ENCODE measurements around the gene TAF10. TPM values are rescaled to one million over a fixed set of nuclear protein-coding genes. Genes with fewer than 3 reads are reported as not detected.

The TAF10 gene
- total and polyA plus RNA-seq, 2 donors: 119 to 160 TPM

GRCh38 chr11:6615882-6616585 lies 4.0 kb upstream of the TAF10 start:
- Histone ChIP-seq H3K27ac (ENCODE audit: low read depth in 1 of 2, low read length in 1 of 2) (no peak overlapping the region), H3K4me3 (ENCODE audit: low read length in 2 of 2) (no peak overlapping the region)

GRCh38 chr11:6615046-6615445 lies 3.0 kb upstream of the TAF10 start:
- no peak overlapping the region for H3K4me3 ChIP-seq (ENCODE audit: low read length in 2 of 2)
- no peak for DNase-seq (ENCODE audit: low read depth in 6 of 9, low spot score in 9 of 9)
- H3K27me3 ChIP-seq (ENCODE audit: control insufficient read depth in 2 of 2, insufficient read depth in 1 of 2, low read length in 1 of 2): no peaks in the 10 kb centered on the region
- H3K4me1 ChIP-seq (ENCODE audit: control insufficient read depth in 2 of 2, insufficient read depth in 2 of 2, low read length in 2 of 2): peaks cover 22 to 34% of the 10 kb centered on the region in 2 donors
- H3K9me3 ChIP-seq (ENCODE audit: control insufficient read depth in 2 of 2, insufficient read depth in 1 of 2, low read length in 1 of 2): no peaks in the 10 kb centered on the region
- H3K27ac ChIP-seq (ENCODE audit: low read depth in 1 of 2, low read length in 1 of 2): no peak overlapping the region
- H3K36me3 ChIP-seq (ENCODE audit: control insufficient read depth in 2 of 2, insufficient read depth in 2 of 2, low read length in 1 of 2): peaks cover 22 to 24% of the 10 kb centered on the region in 2 donors
- 98% methylated on average over 5 of the region's 5 CpGs for WGBS

More at GRCh38 chr11:6615882-6616585, 4.0 kb upstream of the TAF10 start:
- Histone ChIP-seq H3K36me3 (ENCODE audit: control insufficient read depth in 2 of 2, insufficient read depth in 2 of 2, low read length in 1 of 2) (peaks cover 12 to 15% of the 10 kb centered on the region in 2 donors), H3K9me3 (ENCODE audit: control insufficient read depth in 2 of 2, insufficient read depth in 1 of 2, low read length in 1 of 2) (no peaks in the 10 kb centered on the region), H3K4me1 (ENCODE audit: control insufficient read depth in 2 of 2, insufficient read depth in 2 of 2, low read length in 2 of 2) (peaks cover 17 to 28% of the 10 kb centered on the region in 2 donors), H3K27me3 (ENCODE audit: control insufficient read depth in 2 of 2, insufficient read depth in 1 of 2, low read length in 1 of 2) (no peaks in the 10 kb centered on the region)
- no peak for DNase-seq (ENCODE audit: low read depth in 6 of 9, low spot score in 9 of 9)
- 98% methylated on average over 9 of the region's 9 CpGs for WGBS

- no peak for DNase-seq (ENCODE audit: low read depth in 6 of 9, low spot score in 9 of 9)
- Histone ChIP-seq H3K9me3 (ENCODE audit: control insufficient read depth in 2 of 2, insufficient read depth in 1 of 2, low read length in 1 of 2) (no peaks in the 10 kb centered on the region), H3K4me1 (ENCODE audit: control insufficient read depth in 2 of 2, insufficient read depth in 2 of 2, low read length in 2 of 2) (peaks cover 22 to 33% of the 10 kb centered on the region in 2 donors), H3K27ac (ENCODE audit: low read depth in 1 of 2, low read length in 1 of 2) (no peak overlapping the region), H3K27me3 (ENCODE audit: control insufficient read depth in 2 of 2, insufficient read depth in 1 of 2, low read length in 1 of 2) (no peaks in the 10 kb centered on the region), H3K4me3 (ENCODE audit: low read length in 2 of 2) (no peak overlapping the region), H3K36me3 (ENCODE audit: control insufficient read depth in 2 of 2, insufficient read depth in 2 of 2, low read length in 1 of 2) (peaks cover 28 to 30% of the 10 kb centered on the region in 2 donors)
- 99% methylated on average over 2 of the region's 2 CpGs for WGBS
Observed at GRCh38 chr11:6614446-6614845, 2.4 kb upstream of the TAF10 start.

GRCh38 chr11:6613496-6613895 lies 1.5 kb upstream of the TAF10 start:
- peaks cover 37 to 40% of the 10 kb centered on the region in 2 donors for H3K36me3 ChIP-seq (ENCODE audit: control insufficient read depth in 2 of 2, insufficient read depth in 2 of 2, low read length in 1 of 2)

GRCh38 chr11:6611963-6612212 lies 128 bp downstream of the TAF10 start:
- peaks cover 17 to 27% of the 10 kb centered on the region in 2 donors for H3K4me1 ChIP-seq (ENCODE audit: control insufficient read depth in 2 of 2, insufficient read depth in 2 of 2, low read length in 2 of 2)
- peak overlapping the region; percentile 99 to 100 for H3K27ac ChIP-seq (ENCODE audit: low read depth in 1 of 2, low read length in 1 of 2)
- peak overlapping the region; percentile 87 to 92 for H3K4me3 ChIP-seq (ENCODE audit: low read length in 2 of 2)
- under 1% methylated on average over 36 of the region's 36 CpGs for WGBS
- H3K36me3 ChIP-seq (ENCODE audit: control insufficient read depth in 2 of 2, insufficient read depth in 2 of 2, low read length in 1 of 2): peaks cover 45 to 53% of the 10 kb centered on the region in 2 donors
- no peaks in the 10 kb centered on the region for H3K9me3 ChIP-seq (ENCODE audit: control insufficient read depth in 2 of 2, insufficient read depth in 1 of 2, low read length in 1 of 2)
- DNase-seq (ENCODE audit: low read depth in 6 of 9, low spot score in 9 of 9): no peak
- no peaks in the 10 kb centered on the region for H3K27me3 ChIP-seq (ENCODE audit: control insufficient read depth in 2 of 2, insufficient read depth in 1 of 2, low read length in 1 of 2)

More at GRCh38 chr11:6613496-6613895, 1.5 kb upstream of the TAF10 start:
- no peak overlapping the region for H3K27ac ChIP-seq (ENCODE audit: low read depth in 1 of 2, low read length in 1 of 2)
- H3K4me3 ChIP-seq (ENCODE audit: low read length in 2 of 2): no peak overlapping the region
- no peaks in the 10 kb centered on the region for H3K27me3 ChIP-seq (ENCODE audit: control insufficient read depth in 2 of 2, insufficient read depth in 1 of 2, low read length in 1 of 2)
- H3K4me1 ChIP-seq (ENCODE audit: control insufficient read depth in 2 of 2, insufficient read depth in 2 of 2, low read length in 2 of 2): peaks cover 19 to 28% of the 10 kb centered on the region in 2 donors
- DNase-seq (ENCODE audit: low read depth in 6 of 9, low spot score in 9 of 9): no peak
- over 99% methylated on average over 3 of the region's 3 CpGs for WGBS
- no peaks in the 10 kb centered on the region for H3K9me3 ChIP-seq (ENCODE audit: control insufficient read depth in 2 of 2, insufficient read depth in 1 of 2, low read length in 1 of 2)

GRCh38 chr11:6611092-6611962 lies 689 bp downstream of the TAF10 start:
- Histone ChIP-seq H3K27me3 (ENCODE audit: control insufficient read depth in 2 of 2, insufficient read depth in 1 of 2, low read length in 1 of 2) (no peaks in the 10 kb centered on the region), H3K4me1 (ENCODE audit: control insufficient read depth in 2 of 2, insufficient read depth in 2 of 2, low read length in 2 of 2) (peaks cover 19 to 33% of the 10 kb centered on the region in 2 donors), H3K4me3 (ENCODE audit: low read length in 2 of 2) (peak overlapping the region; percentile 78 to 87), H3K36me3 (ENCODE audit: control insufficient read depth in 2 of 2, insufficient read depth in 2 of 2, low read length in 1 of 2) (peaks cover 45 to 51% of the 10 kb centered on the region in 2 donors), H3K27ac (ENCODE audit: low read depth in 1 of 2, low read length in 1 of 2) (peak overlapping the region; percentile 68 to 99), H3K9me3 (ENCODE audit: control insufficient read depth in 2 of 2, insufficient read depth in 1 of 2, low read length in 1 of 2) (no peaks in the 10 kb centered on the region)
- WGBS: 23% methylated on average over 39 of the region's 39 CpGs
- DNase-seq (ENCODE audit: low read depth in 6 of 9, low spot score in 9 of 9): peak in 3 of 9 donors; percentile 23 to 44 (median 30)

- Histone ChIP-seq H3K27me3 (ENCODE audit: control insufficient read depth in 2 of 2, insufficient read depth in 1 of 2, low read length in 1 of 2) (no peaks in the 10 kb centered on the region), H3K27ac (ENCODE audit: low read depth in 1 of 2, low read length in 1 of 2) (no peak overlapping the region), H3K9me3 (ENCODE audit: control insufficient read depth in 2 of 2, insufficient read depth in 1 of 2, low read length in 1 of 2) (no peaks in the 10 kb centered on the region), H3K36me3 (ENCODE audit: control insufficient read depth in 2 of 2, insufficient read depth in 2 of 2, low read length in 1 of 2) (peaks cover 40 to 45% of the 10 kb centered on the region in 2 donors), H3K4me1 (ENCODE audit: control insufficient read depth in 2 of 2, insufficient read depth in 2 of 2, low read length in 2 of 2) (peaks cover 19 to 35% of the 10 kb centered on the region in 2 donors), H3K4me3 (ENCODE audit: low read length in 2 of 2) (no peak overlapping the region)
- DNase-seq (ENCODE audit: low read depth in 6 of 9, low spot score in 9 of 9): no peak
- 97% methylated on average over 6 of the region's 6 CpGs for WGBS
Observed at GRCh38 chr11:6610591-6610990, 1.4 kb downstream of the TAF10 start.

GRCh38 chr11:6609502-6610015 lies 2.5 kb downstream of the TAF10 start:
- 84% methylated on average over 8 of the region's 8 CpGs for WGBS
- Histone ChIP-seq H3K27ac (ENCODE audit: low read depth in 1 of 2, low read length in 1 of 2) (no peak overlapping the region), H3K4me1 (ENCODE audit: control insufficient read depth in 2 of 2, insufficient read depth in 2 of 2, low read length in 2 of 2) (peaks cover 24 to 42% of the 10 kb centered on the region in 2 donors)

More at GRCh38 chr11:6609502-6610015, 2.5 kb downstream of the TAF10 start:
- no peak for DNase-seq (ENCODE audit: low read depth in 6 of 9, low spot score in 9 of 9)
- Histone ChIP-seq H3K36me3 (ENCODE audit: control insufficient read depth in 2 of 2, insufficient read depth in 2 of 2, low read length in 1 of 2) (peaks cover 33 to 39% of the 10 kb centered on the region in 2 donors), H3K9me3 (ENCODE audit: control insufficient read depth in 2 of 2, insufficient read depth in 1 of 2, low read length in 1 of 2) (no peaks in the 10 kb centered on the region), H3K4me3 (ENCODE audit: low read length in 2 of 2) (no peak overlapping the region), H3K27me3 (ENCODE audit: control insufficient read depth in 2 of 2, insufficient read depth in 1 of 2, low read length in 1 of 2) (no peaks in the 10 kb centered on the region)

Data from thymus (tissue), 11 donors.